Caco-2 (cell line): ENCODE results near the gene STUB1. TPM values are rescaled to one million over a fixed set of nuclear protein-coding genes. Genes with fewer than 3 reads are reported as not detected.

Experiments
- BruUV-seq: library from RNA; stranded (reverse); fragments of 400-500 nt; replicated peaks from 2 replicates; lab custom pipeline; 2021; lab: Mats Ljungman, UMichigan
- CTCF ChIA-PET: fragments of 300-600 bp; sonication (Branson Sonifier 250); formaldehyde crosslinking; loops from one replicate; lab custom pipeline; 2022; ENCODE audit warnings: antibody characterized with exemption; lab: Charles Lee
- POLR2A ChIA-PET: fragments of 300-600 bp; sonication (Branson Sonifier 250); formaldehyde crosslinking; loops from one replicate; lab custom pipeline; 2022; ENCODE audit warnings: antibody characterized with exemption; lab: Charles Lee
- DNase-seq, 2 experiments: peaks; one replicate each; pipeline versions ENCODE4 v3.0.0 to v3.0.0-alpha.2; 2020 to 2022
- H3K27me3 ChIP-seq: replicated peaks from 2 replicates; pipeline ENCODE4 v1.6.0; 2011; ENCODE audit warnings: low read length; ENCODE audit not compliant: control insufficient read depth, insufficient read depth
- H3K36me3 ChIP-seq: 2 replicates; pipeline ENCODE4 v1.5.1; 2011; ENCODE audit warnings: low read length; ENCODE audit not compliant: control insufficient read depth, insufficient read depth
- H3K4me1 ChIP-seq: fragments of 250-450 bp; sonication (Bioruptor Pico); 2 replicates; pipeline ENCODE4 v1.5.1; 2020; ENCODE audit warnings: mild to moderate bottlenecking
- H3K4me3 ChIP-seq: 2 replicates; pipeline ENCODE4 v1.5.1; 2011; ENCODE audit warnings: low read depth, mild to moderate bottlenecking, control low read depth, low read length
- H3K9me3 ChIP-seq: fragments of 250-450 bp; sonication (Bioruptor Pico); 2 replicates; pipeline ENCODE4 v1.5.1; 2020; ENCODE audit warnings: mild to moderate bottlenecking, moderate library complexity
- H3K27ac Mint-ChIP-seq: one replicate; pipeline ENCODE4 v1.8.0; 2022; ENCODE audit warnings: mixed read lengths; ENCODE audit not compliant: unreplicated experiment
- H3K27me3 Mint-ChIP-seq: one replicate; pipeline ENCODE4 v1.8.0; 2022; ENCODE audit warnings: mixed read lengths; ENCODE audit not compliant: insufficient read depth, unreplicated experiment
- H3K36me3 Mint-ChIP-seq: one replicate; pipeline ENCODE4 v1.8.0; 2022; ENCODE audit warnings: mild to moderate bottlenecking, mixed read lengths; ENCODE audit not compliant: insufficient read depth, unreplicated experiment
- H3K4me1 Mint-ChIP-seq: one replicate; pipeline ENCODE4 v1.8.0; 2022; ENCODE audit warnings: low read depth, mixed read lengths; ENCODE audit not compliant: unreplicated experiment
- H3K4me3 Mint-ChIP-seq: one replicate; pipeline ENCODE4 v1.8.0; 2022; ENCODE audit warnings: mild to moderate bottlenecking, moderate library complexity, mixed read lengths; ENCODE audit not compliant: unreplicated experiment
- H3K9me3 Mint-ChIP-seq: one replicate; pipeline ENCODE4 v1.8.0; 2022; ENCODE audit warnings: mixed read lengths; ENCODE audit not compliant: unreplicated experiment
- CTCF ChIP-seq, 2 experiments: fragments of 200-600 bp in 1 of 2; IDR thresholded peaks; 1 replicate in 1 of 2; 2 replicates in 1 of 2; pipeline versions ENCODE4 v1.5.1 to v1.8.0; 2011 to 2022; ENCODE audit warnings: antibody characterized with exemption in 1 of 2, control low read depth in 1 of 2, inconsistent platforms in 1 of 2, low read depth in 1 of 2, low read length in 1 of 2, mild to moderate bottlenecking in 1 of 2, moderate library complexity in 1 of 2; ENCODE audit not compliant: insufficient read depth in 1 of 2, severe bottlenecking in 1 of 2, unreplicated experiment in 1 of 2
- intact Hi-C: fragments of 100-400 bp; cut with micrococcal nuclease; formaldehyde crosslinking; loops from one replicate; pipeline ENCODE4 v1.10.0; 2022; ENCODE audit not compliant: unreplicated experiment
- total RNA-seq: library from RNA; stranded (reverse); gene quantifications from 2 replicates; pipeline ENCODE4 v1.2.3, GENCODE V29; 2022

STUB1 gene
- total RNA-seq, 1 experiment from 2014 or later: 77.8 TPM

- TF ChIP-seq CTCF (IDR thresholded peaks at IDR 0.05; ENCODE audit: insufficient read depth in 1 of 2, low read depth in 1 of 2, low read length in 1 of 2, severe bottlenecking in 1 of 2, unreplicated experiment in 1 of 2): no peak
- Histone ChIP-seq H3K4me1 (no peaks in the 10 kb centered on the region), H3K36me3 (no peaks in the 10 kb centered on the region; the same call in 1 of the 2 replicates), H3K9me3 (no peaks in the 10 kb centered on the region), H3K27me3 (no peaks in the 10 kb centered on the region), H3K4me3 (no peak overlapping the region)
- Mint-ChIP-seq H3K4me1 (no peaks in the 10 kb centered on the region), H3K9me3 (no peaks in the 10 kb centered on the region), H3K27me3 (no peaks in the 10 kb centered on the region), H3K27ac (no peak overlapping the region), H3K36me3 (no peaks in the 10 kb centered on the region), H3K4me3 (no peak overlapping the region)
- DNase-seq: no peak
- ChIA-PET POLR2A (no interaction called here), CTCF (no interaction called here)
- intact Hi-C loops: no loop called here
- no TSS peak for BruUV-seq
Measured at GRCh38 chr16:657487-657886, 22.7 kb upstream of the STUB1 start.

- H3K36me3 ChIP-seq: no peaks in the 10 kb centered on the region; the same call in 1 of the 2 replicates
- BruUV-seq: no TSS peak
- no peaks in the 10 kb centered on the region for H3K36me3 Mint-ChIP-seq
- POLR2A ChIA-PET: no interaction called here
- no peak overlapping the region for H3K27ac Mint-ChIP-seq
- no peak for TF ChIP-seq CTCF (IDR thresholded peaks at IDR 0.05; ENCODE audit: insufficient read depth in 1 of 2, low read depth in 1 of 2, low read length in 1 of 2, severe bottlenecking in 1 of 2, unreplicated experiment in 1 of 2)
- H3K27me3 ChIP-seq: no peaks in the 10 kb centered on the region
- CTCF ChIA-PET: no interaction called here
- no peaks in the 10 kb centered on the region for H3K4me1 Mint-ChIP-seq
- no peak for DNase-seq
- H3K4me3 ChIP-seq: no peak overlapping the region
- intact Hi-C loops: no loop called here
- no peaks in the 10 kb centered on the region for H3K27me3 Mint-ChIP-seq
- H3K4me1 ChIP-seq: no peaks in the 10 kb centered on the region
- no peak overlapping the region for H3K4me3 Mint-ChIP-seq
- no peaks in the 10 kb centered on the region for H3K9me3 ChIP-seq
- no peaks in the 10 kb centered on the region for H3K9me3 Mint-ChIP-seq
Measured at GRCh38 chr16:658679-659571, 21.3 kb upstream of the STUB1 start.

GRCh38 chr16:659618-660017, 20.6 kb upstream of the STUB1 start:
- H3K36me3 Mint-ChIP-seq: no peaks in the 10 kb centered on the region

More at GRCh38 chr16:659618-660017, 20.6 kb upstream of the STUB1 start:
- Histone ChIP-seq H3K4me3 (no peak overlapping the region), H3K4me1 (no peaks in the 10 kb centered on the region), H3K36me3 (no peaks in the 10 kb centered on the region; the same call in 1 of the 2 replicates), H3K9me3 (no peaks in the 10 kb centered on the region), H3K27me3 (no peaks in the 10 kb centered on the region)
- H3K4me1 Mint-ChIP-seq: no peaks in the 10 kb centered on the region
- no peaks in the 10 kb centered on the region for H3K27me3 Mint-ChIP-seq
- intact Hi-C loops: no loop called here
- ChIA-PET POLR2A (no interaction called here), CTCF (no interaction called here)
- no TSS peak for BruUV-seq
- TF ChIP-seq CTCF (IDR thresholded peaks at IDR 0.05; ENCODE audit: insufficient read depth in 1 of 2, low read depth in 1 of 2, low read length in 1 of 2, severe bottlenecking in 1 of 2, unreplicated experiment in 1 of 2): no peak
- H3K9me3 Mint-ChIP-seq: no peaks in the 10 kb centered on the region
- DNase-seq: no peak
- no peak overlapping the region for H3K27ac Mint-ChIP-seq
- no peak overlapping the region for H3K4me3 Mint-ChIP-seq
